Activated effector memory CD4-positive, alpha-beta T cell treated with anti-CD3 and anti-CD28 coated beads, Interleukin-2, amount 50 U/mL, for 16 hours (primary cell): ENCODE measurements around the gene TM9SF4.
A peak's percentile ranks its signal among the peaks of the same experiment; 100 is the strongest.

Experiments used
- DNase-seq: peaks from one replicate; pipeline ENCODE4 v3.0.0-alpha.2; 2020

TM9SF4 gene

DNA sequence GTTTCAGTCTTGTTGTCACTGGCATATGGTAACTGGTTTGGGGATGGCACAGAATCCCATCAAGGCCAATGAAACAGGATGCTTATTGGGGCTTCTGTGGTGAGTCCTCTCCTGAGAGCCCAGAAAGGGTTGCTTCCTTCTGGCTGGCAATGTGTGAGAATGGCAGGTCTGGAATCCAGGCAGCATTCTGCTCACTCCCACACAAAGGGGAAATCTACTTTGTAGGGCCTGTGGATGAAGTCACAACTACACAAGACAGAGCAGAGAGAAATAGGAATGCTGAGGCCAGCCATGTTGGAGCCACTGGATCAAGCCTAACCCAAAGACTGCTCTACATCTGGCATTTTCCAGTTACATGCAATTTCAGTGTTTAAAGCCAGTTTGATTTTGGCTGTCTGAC lies 82.4 kb downstream of the TM9SF4 start:
- peak; percentile 58 for DNase-seq

DNA sequence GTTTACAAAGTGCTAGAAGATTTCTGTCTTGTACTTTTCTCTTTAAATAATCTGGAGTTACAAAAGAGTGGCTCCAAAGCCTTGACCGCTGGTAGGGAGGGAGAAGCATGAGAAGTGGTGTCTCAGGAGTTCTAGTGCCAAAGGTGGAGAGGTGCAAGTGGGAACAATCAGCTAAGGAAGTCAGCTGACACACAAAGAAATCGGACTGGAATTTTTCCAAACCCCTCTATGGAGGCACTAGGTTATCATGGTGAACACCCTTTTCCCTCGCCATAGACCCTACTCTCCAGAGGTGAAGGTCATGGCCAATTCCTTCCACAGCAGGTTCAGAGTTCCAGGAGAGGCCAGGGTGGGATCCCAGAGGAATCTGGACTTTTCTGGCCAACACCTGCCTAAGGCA lies 83.2 kb downstream of the TM9SF4 start:
- peak; percentile 16 for DNase-seq

DNA sequence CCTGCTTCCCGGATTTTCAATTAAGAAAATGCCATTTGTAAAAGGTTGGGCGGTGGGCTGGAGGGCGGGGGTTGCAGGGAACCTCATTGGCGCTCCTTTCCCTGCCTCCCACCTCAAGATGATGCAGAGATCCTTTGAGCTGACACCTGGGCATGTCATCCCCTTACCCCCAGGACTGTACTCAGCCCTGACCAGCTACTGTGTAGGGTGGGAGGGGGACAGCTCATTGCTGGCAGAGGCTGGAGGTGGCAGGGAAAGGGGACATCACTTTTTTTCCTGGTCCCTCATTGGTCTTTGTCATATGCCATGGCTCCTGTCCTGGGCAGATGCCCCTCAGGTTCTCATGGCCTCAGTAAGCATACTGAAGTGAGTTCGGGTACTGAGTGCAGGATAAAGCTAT lies 83.8 kb downstream of the TM9SF4 start:
- DNase-seq = peak; percentile 46

DNA sequence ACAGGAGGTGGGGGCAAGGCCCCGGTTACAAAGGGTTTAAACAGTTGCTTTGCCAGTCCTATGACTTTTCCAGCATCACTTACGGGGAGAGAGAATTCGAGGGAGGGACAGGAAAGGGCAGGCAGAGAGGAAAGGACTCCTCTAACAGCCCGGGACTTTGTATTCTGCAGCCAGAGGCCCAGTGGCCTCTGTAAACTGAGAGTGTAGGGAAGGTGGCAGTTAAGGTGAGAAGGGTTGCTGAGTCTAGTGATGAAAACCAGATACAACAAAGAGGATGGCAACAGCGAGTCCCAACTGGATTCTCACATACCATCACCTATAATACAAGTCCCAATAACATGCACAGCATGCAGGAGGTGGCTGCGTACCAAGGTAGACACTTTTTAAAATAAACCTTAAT lies 84.5 kb downstream of the TM9SF4 start:
- no peak for DNase-seq

DNA sequence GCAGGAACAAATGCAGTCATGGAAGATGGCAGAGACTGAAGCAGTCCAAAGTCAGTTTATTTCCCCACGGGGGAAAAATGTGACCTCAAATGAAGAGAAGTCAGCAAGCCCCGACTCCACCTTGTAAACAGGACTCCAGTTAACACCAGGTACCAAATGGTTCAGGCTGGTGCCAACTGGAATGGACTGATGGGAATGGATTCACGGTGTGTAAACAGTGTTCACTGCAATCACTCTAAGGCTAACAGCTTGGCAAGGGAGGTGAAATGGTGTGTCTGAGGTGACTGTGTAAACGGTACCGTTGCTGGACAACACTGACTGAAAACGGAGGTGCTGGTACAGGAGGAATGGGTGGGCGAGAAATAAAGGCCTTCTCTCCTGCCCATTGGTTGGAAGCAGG lies 86.1 kb downstream of the TM9SF4 start:
- DNase-seq = peak; percentile 30

DNA sequence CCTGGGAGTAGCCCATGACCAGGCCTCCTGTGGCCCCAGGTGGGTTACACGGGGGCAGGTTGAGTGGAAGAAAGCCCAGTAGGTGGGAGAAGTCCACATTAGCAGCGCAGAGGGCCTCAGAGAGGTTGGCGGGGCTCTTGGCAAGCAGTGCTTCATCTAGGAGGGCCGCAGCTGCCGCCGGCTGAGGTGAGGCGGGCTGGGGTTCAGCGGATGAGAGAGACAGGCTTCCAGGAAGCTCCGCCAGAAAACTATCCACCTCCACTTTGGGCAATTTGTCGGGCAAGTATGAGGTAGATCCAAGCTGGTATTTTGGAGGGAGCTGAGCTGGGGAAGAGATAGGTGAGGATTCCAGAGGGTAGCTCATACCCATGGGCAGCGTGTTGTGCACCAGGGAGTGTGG lies 87.1 kb downstream of the TM9SF4 start:
- DNase-seq = peak; percentile 28

DNA sequence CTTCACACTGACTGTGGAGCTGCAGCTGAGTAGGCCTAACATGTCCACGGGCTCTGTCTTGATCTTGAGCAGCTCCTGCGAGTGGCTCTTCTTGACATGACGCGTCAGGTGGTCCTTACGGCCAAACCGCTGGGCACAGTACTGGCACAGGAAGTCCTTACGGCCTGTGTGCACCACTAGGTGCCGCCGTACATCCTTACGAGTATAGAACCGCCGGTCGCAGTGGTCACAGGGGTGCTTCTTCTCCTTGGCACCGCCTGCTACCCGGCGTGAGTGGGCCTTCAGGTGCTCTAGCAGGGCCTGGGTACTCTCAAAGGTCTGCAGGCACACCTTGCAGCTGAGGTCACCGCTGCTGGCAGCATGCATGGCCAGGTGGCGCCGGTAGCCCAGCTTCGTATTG lies 87.6 kb downstream of the TM9SF4 start:
- DNase-seq = peak; percentile 58

DNA sequence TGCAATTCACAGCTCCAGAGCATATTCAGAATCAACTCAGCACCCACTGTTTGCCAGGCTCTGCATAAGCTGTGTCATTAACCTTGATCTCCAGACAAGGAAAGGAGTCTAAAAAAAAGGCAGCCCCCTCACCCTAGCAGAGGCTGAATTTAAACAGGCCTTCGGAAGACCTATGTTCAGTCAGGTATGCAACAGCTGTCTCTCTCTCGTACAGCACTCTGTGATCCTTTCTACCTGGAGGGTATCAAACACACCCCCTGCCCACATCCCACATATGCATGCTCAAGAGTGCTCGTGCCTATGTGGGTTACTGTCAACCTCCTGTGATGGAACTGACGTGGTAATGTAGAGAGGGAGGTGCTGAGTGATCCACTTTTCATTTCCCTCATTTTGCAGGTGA lies 89.5 kb downstream of the TM9SF4 start:
- no peak for DNase-seq

DNA sequence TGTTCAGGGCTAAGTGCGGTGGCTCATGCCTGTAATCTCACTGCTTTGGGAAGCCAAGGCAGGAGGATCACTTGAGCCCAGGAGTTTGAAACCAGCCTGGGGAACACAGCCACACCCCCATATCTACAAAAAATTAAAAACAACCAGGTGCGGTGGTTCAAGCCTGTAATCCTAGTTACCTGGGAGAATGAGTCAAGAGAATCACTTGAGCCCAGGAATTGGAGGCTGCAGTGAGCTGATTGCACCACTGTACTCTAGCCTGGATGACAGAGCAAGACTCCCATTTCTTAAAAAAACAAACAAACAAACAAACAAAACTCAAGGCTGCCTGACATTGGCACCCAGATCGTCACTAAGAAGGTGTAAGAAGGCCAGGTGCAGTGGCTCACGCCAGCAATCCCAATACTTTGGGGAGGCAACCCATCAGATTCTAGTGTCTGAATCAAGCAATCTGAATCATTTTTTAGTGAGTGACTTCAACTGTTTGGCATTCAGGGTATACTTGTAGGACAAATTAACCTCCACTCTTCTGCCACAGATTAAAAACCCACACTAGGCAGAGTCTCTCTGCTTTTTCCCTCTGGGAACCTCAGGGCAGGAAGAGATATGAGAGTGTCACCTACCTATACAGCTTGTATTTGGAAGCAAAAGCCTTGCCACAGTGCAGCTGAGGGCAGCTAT lies 91.9 kb downstream of the TM9SF4 start:
- no peak for DNase-seq

DNA sequence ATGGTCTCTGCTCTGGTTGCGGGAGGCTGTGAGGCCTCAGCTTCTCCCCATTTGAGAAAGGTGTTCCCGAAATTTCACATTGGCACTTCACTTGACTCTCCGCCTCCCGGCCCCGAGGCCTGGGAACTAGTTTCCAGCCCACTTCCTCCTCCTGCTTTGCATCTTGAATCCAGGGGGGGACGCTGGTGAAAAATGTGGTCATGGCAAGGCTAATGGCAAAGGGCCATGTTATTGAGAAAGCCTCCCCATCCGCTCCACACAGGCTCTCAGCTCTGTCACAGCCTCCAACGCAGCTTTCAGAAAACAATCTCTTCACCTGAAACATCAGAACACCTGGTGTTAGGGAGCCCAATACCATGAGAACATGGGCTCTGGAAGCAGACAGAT lies 92.5 kb downstream of the TM9SF4 start:
- DNase-seq = no peak

DNA sequence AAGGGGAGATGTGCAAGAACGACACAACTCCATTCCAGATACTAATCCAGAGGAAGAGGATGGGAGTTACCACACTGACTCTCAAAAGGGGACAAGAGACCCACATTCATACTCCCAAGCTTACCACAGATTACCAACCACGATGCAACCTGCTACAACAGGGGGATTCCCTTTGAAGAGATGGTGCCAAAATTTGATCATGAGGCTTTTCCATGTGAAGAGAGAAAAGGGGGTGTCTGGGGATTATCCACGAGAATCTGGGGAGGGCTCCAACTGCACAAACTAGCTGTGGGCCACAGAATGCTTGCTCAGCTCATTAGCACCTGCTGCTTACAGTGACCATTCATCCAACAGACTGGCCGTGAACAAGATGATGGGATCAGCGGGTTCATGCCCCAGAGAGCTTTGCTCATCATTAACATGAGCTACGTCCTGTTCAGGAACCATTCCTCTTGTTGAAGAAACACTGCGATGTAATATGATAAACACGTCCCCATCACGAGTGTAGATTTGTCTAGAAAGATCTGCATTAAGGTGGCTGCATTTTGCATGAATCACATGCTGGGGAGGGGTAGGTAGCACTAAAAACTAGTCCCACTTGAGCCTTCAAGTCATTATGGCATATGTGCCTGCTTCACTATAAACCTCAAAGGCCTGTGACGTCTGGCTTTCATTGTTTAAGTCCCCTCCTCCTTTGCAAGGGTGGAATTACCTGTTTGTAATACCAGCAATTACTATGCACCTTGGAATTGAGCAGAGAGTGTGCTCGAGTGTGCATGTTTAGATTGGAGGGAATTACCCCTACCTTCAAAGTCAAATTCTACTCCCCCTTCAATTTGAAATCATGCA lies 94.1 kb downstream of the TM9SF4 start:
- no peak for DNase-seq

DNA sequence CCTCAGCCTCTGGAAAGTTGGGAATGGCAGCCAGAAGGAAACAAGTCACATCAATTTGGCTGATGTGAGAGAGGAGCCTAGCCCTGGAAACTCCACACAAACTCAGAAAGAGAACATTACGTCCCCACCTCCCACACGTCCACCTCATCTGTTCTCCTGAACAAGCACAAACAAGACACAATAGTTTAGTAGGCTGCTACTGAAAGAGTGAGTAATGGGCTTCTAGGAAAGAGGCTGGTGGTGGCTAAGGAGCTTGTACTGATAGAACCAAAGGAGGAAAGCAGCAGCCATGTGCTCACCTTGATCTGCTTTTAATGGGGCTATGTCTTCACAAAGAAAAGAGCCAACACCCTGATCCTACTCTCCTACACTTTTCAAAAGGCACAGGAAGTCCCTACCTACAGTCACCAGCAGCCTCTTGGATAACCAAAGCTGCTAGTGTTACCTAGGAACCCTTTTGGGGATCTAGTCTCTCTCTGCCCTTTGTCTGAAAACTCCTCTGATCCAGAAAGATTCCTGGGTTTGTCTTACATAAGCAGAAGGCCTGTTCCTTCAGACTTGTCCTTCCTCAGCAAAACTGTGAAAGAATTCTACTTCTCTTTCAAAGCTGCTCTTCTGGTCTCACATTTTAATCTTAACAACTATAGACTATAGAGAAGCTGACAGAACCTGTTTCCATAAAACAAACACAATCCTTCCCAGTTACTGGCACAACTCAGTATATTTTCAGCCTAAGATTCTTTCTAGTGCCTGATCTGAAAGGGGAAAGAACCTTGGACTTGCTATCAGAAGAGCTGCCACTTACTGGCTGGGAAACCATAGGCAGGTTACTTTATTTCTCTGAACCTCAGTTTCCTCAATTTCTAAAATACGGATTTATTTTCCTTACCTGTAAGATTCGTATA lies 94.9 kb downstream of the TM9SF4 start:
- peak; percentile 86 for DNase-seq

DNA sequence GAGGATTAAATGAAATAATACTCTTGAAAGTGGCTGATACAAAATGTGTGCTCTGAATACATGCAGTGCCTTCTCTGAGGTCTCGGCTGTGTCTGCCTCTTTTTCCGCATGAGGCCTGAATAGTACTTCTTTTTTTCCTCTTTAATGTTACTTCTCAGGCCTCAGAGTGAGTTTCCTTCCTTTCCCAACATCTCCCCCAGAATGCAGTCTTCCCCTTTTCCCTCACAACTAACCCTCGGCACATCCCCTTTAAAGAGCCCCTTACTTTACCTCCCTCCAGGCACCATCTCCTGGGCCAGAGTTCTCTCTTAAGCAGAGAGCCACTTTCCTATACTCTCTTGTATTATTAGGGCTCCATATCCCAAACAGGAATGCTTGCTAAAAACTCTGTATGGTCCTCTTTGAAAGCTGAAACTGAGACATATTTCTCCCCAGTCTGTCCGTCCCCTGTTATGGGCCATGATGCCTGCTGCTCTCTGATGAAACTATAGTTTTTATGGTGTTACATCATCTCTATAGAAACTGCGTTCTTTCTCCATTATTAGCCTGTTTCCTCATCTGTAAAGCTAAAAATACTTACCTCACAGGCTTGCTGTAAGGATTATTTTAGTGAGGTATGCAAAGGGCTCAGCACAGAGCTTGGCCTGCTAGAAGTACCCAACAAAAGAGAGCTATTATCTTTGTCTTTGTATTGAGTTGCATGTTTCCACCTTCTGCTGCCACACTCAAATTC lies 95.8 kb downstream of the TM9SF4 start:
- DNase-seq = no peak

DNA sequence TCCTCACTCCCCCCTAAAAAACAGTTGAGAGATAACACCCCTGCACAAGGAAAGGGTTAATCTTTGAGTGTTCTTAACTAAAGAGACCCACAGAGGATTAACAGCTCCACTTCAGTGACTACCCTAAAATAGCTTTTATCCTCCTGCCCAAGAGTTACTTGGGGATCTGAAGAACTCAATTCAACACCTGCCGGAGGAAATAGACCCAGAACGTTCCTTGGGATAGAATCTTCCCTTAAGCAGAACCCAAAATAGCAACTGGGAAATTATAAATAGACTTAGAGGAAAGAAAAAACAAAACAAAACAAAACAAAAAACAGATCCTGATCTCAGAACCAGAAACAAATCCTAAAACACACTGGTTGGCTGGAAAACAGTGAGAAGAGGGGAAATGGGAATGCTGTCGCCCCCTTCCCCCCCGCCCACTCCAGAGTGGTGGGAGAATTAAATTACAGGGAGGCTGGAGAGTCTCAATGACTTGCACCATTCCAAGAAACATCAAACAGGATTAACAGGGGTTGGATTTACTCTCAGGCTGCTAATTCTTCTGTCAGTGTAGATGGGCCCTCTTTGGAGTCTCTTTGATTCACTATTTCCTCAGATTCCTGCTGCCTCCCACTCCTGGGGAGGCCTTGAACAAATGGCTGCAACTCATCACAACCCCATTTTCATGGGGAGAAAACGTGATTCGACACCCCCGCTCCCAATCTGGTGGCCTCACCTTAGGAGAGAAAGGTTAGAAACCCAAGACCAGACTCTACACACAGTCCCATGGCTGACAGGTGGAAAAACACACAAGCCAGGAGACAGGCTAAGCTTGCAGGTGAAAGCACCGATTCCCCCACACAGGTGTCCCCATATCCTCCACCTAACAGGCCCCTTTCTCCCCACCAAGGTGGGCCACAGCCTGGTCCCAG lies 96.6 kb downstream of the TM9SF4 start:
- DNase-seq = no peak

DNA sequence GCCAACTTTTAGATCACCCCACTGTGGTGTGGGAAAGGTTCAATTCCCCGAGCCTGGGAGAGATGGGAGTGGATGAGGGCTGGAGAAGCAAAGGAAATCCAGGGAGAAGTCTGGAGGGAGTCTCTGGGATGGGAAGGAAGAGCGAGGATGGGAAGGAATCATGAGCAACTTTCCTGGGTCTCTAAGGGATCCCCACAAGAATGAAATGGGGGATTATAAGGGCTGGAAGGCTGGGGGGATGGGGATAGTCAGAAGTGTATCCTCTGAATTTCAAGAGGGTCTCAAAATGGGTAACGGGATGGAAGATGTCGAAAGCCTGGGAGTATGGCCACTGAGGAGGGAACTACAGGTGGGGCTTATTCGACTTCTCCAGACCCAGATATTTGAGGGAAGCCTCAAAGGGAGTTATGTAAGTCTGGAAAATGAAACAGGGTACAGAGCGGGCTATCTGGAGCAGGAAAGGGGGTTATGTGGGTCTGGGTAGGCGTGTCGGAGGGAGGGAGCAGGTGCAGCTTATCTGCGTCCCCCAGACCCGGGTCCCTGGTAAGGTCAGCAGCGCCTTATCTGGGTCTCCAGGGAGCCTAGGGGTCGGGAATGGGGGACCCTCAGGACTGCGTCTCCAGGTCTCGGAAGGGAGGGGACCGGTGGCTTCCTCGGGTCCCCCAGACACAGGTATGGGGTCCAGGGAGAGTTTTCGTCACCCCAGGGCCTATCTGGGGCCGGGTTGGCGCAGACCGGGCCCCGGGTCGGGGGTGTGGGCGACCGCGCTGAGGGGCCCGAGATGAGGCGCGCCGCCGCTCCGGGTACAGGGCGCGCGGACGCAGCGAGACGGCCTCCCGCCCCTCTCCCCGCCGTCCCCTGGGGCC lies 97.5 kb downstream of the TM9SF4 start:
- no peak for DNase-seq

DNA sequence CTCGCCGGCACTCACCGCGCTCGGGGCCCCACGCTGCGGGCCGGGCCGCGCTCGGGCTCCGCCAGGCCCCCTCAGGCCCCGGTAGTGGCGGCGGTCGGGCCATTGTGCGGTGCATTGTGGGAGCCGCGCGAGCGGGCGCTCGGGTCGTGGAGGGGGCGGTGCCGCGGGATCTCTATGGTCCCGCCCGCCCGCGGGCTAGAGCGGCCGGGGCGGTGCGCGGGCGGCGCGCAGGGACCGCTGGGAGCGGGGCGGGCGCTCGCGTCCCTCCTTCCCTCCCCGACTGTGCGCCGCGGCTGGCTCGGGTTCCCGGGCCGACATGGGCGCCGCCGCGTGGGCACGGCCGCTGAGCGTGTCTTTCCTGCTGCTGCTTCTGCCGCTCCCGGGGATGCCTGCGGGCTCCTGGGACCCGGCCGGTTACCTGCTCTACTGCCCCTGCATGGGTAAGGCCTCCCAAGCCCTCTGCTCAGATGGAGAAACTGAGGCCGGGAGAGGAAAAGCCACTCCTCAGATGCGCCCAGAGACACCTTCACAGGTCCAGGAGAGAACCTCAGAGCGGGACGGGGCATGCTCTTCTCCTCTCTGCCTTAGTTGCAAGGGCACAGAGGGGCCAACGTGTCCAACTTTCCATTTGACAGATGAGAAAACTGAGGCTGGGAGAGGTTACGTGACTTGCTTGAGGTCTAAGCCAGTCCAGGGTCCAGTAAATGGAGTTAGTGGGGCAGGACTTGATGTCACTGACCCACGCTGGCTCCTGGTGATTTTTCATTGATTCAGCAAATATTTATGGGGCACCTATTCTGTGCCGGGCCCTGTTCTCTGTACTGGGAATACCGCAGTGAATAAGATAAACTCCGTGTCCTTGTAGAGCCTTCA lies 98.3 kb downstream of the TM9SF4 start, which contains the start of the genes PLAGL2 and POFUT1:
Gene PLAGL2, minus strand, starts transcription at position 118 of the 873 bp plus-strand sequence. CDS start 5,565 bp downstream, outside the sequence.
Gene POFUT1, plus strand, starts transcription at position 255 of the 873 bp plus-strand sequence. Its CDS starts 62 bp downstream, at position 317.
- DNase-seq = peak; percentile 97

DNA sequence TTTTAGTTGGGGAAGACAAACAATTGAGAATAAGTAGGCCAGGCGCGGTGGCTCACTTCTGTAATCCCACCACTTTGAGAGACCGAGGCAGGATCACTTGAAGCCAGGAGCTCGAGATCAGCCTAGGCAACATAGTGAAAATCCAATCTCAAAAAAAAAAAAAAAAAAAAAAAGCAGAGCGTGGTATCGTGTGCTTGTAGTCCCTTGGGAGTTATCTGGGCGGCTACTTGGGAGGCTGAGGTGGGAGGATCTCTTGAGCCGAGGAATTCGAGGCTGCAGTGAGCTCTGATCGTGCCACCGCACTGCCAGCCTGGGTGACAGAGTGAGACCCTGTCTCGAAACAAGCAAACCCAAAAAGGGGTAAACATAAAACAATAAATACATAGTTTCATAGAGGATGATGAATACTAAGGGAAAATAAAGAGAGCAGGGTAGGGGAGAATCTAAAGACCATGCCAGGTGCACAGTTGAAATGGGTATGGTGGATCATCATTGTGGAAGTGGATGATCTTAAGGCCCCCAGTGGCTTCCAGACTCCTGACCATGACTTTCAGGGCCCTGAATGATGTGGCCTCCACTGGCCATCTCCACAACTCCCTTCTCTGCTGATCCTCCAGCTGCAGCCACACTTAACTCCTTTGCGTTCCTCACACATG lies 99.1 kb downstream of the TM9SF4 start:
- DNase-seq = no peak

DNA sequence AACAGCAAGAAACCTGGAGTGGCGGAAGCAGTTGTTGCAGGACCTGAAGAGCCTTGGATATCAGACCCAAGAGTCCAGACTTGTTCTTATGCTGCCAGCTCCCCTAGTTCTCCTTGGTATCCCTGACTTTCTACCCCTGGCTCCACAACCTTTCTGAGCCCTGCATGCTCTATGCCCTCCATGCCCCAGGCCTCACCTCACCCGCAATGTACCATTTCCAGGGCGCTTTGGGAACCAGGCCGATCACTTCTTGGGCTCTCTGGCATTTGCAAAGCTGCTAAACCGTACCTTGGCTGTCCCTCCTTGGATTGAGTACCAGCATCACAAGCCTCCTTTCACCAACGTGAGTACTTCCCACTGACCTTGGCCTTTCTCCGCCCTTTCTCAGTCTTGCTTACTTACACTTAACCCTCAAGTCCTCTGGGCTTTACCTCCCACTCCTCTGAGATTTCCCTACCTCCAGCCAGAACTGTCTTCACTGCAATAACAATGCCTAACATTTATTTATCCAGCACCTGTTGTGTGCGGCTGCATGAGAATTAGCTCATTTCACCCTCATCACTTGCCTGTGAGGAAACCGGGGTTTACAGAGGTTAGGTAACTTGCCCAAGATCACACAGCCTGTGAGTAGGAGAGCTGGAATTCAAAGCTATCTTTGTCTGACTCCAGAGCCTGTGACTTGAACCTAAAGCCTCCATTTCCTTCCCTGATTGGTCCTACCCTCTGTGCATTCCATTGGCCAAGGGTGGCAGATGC lies 100.5 kb downstream of the TM9SF4 start:
- DNase-seq = no peak
